Measurements from ENCODE around the gene KIRREL3. TPM values are rescaled to one million over a fixed set of nuclear protein-coding genes. Genes with fewer than 3 reads are reported as not detected.

Gene KIRREL3
- total and polyA plus RNA-seq, 9 of the 15 experiments (the other 6 are each of a cell fraction or from before 2014, with no cell fraction given) = 0.04 to 0.10 TPM; not detected in 7

DNA sequence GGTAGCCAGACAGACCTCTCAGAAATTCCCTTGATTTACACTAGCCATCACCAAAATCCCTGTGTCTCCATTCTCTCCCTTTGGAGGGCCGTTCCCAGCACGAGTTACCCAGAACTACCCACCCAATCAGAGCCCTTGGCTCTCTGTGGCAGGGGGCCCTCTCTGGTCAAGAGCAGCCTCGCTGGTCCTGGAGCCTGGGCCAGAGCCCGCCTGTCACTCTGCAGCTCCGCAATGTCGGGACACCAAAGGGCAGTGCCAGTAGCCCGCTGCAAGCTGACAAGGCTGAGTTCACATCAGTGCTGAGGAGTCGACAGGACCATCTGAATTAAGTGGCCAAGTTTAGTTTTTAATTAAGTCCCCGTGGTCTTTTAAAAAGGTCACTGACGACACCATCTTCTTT, 403.5 kb downstream of the KIRREL3 start:
- Histone ChIP-seq H3K9ac (ENCODE audit: insufficient read depth in 1 of 2, low read depth in 2 of 2, low read length in 2 of 2) (no peak overlapping the region), H3K79me2 (ENCODE audit: control insufficient read depth, insufficient read depth, low read length) (no peaks in the 10 kb centered on the region), H4K20me1 (replicated peaks; ENCODE audit: control insufficient read depth, insufficient read depth, low read length) (no peaks in the 10 kb centered on the region; the same call in 1 of the 2 replicates), H3K9me3 (replicated peaks; ENCODE audit: control insufficient read depth, insufficient read depth, low read depth, low read length) (no peaks in the 10 kb centered on the region), H3K9me1 (ENCODE audit: control insufficient read depth, insufficient read depth, low read length) (no peaks in the 10 kb centered on the region), H3K27me3 (ENCODE audit: control insufficient read depth in 2 of 2, insufficient read depth in 2 of 2, low read length in 2 of 2) (peaks cover 2 to 23% of the 10 kb centered on the region in 2 experiments; a peak in 4 of 5 replicates), H3K27ac (ENCODE audit: extremely low read depth, low read depth, low read length) (no peak overlapping the region), H3K36me3 (ENCODE audit: control insufficient read depth, insufficient read depth, low read length) (no peaks in the 10 kb centered on the region), H3K4me3 (no peak overlapping the region), H3K4me2 (ENCODE audit: insufficient read depth, low read length) (no peak overlapping the region), H3K4me1 (replicated peaks in 1 of 2; ENCODE audit: control insufficient read depth in 2 of 2, insufficient read depth in 2 of 2, low read length in 2 of 2) (no peaks in the 10 kb centered on the region), H2AFZ (ENCODE audit: low read depth, low read length) (no peak overlapping the region)
- ATAC-seq (no peak), DNase-seq (ENCODE audit: extremely low read depth in 1 of 4, low spot score in 3 of 4) (no peak), FAIRE-seq (no peak)
- 0% methylated on average over 10 of the region's 10 CpGs for WGBS (ENCODE audit: insufficient coverage, low coverage, missing lambda C conversion rate)
- POLR2A ChIA-PET = no interaction called here
- BruUV-seq (replicated peaks) = no TSS peak
- in situ Hi-C loops (cut with MboI) (no loop called here), intact Hi-C loops (cut with micrococcal nuclease) (no loop called here)
- TF ChIP-seq GTF2E2 (tag; IDR thresholded peaks at IDR 0.05) = no peak
- no peak for TF ChIP-seq TAF9B (IDR thresholded peaks at IDR 0.05; ENCODE audit: partially characterized antibody)
- TF ChIP-seq, protein P1, sequence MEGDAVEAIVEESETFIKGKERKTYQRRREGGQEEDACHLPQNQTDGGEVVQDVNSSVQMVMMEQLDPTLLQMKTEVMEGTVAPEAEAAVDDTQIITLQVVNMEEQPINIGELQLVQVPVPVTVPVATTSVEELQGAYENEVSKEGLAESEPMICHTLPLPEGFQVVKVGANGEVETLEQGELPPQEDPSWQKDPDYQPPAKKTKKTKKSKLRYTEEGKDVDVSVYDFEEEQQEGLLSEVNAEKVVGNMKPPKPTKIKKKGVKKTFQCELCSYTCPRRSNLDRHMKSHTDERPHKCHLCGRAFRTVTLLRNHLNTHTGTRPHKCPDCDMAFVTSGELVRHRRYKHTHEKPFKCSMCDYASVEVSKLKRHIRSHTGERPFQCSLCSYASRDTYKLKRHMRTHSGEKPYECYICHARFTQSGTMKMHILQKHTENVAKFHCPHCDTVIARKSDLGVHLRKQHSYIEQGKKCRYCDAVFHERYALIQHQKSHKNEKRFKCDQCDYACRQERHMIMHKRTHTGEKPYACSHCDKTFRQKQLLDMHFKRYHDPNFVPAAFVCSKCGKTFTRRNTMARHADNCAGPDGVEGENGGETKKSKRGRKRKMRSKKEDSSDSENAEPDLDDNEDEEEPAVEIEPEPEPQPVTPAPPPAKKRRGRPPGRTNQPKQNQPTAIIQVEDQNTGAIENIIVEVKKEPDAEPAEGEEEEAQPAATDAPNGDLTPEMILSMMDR (IDR thresholded peaks at IDR 0.05 in 2 of 3, conservative IDR thresholded peaks at IDR 0.05 in 1 of 3; ENCODE audit: insufficient read depth in 2 of 3, low read depth in 1 of 3, low read length in 3 of 3) = no peak
- TF ChIP-seq, protein P2, sequence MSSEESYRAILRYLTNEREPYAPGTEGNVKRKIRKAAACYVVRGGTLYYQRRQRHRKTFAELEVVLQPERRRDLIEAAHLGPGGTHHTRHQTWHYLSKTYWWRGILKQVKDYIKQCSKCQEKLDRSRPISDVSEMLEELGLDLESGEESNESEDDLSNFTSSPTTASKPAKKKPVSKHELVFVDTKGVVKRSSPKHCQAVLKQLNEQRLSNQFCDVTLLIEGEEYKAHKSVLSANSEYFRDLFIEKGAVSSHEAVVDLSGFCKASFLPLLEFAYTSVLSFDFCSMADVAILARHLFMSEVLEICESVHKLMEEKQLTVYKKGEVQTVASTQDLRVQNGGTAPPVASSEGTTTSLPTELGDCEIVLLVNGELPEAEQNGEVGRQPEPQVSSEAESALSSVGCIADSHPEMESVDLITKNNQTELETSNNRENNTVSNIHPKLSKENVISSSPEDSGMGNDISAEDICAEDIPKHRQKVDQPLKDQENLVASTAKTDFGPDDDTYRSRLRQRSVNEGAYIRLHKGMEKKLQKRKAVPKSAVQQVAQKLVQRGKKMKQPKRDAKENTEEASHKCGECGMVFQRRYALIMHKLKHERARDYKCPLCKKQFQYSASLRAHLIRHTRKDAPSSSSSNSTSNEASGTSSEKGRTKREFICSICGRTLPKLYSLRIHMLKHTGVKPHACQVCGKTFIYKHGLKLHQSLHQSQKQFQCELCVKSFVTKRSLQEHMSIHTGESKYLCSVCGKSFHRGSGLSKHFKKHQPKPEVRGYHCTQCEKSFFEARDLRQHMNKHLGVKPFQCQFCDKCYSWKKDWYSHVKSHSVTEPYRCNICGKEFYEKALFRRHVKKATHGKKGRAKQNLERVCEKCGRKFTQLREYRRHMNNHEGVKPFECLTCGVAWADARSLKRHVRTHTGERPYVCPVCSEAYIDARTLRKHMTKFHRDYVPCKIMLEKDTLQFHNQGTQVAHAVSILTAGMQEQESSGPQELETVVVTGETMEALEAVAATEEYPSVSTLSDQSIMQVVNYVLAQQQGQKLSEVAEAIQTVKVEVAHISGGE (CRISPR knock-in tag; IDR thresholded peaks at IDR 0.05) = no peak
- TF ChIP-seq SMARCB1 (IDR thresholded peaks at IDR 0.05; ENCODE audit: insufficient read length, low read depth) = no peak
- TF ChIP-seq, protein P3, sequence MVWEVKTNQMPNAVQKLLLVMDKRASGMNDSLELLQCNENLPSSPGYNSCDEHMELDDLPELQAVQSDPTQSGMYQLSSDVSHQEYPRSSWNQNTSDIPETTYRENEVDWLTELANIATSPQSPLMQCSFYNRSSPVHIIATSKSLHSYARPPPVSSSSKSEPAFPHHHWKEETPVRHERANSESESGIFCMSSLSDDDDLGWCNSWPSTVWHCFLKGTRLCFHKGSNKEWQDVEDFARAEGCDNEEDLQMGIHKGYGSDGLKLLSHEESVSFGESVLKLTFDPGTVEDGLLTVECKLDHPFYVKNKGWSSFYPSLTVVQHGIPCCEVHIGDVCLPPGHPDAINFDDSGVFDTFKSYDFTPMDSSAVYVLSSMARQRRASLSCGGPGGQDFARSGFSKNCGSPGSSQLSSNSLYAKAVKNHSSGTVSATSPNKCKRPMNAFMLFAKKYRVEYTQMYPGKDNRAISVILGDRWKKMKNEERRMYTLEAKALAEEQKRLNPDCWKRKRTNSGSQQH (CRISPR knock-in tag; IDR thresholded peaks at IDR 0.05) = no peak
- TF ChIP-seq PTTG1 (tag; IDR thresholded peaks at IDR 0.05; ENCODE audit: low read depth) = no peak
- no peak for TF ChIP-seq NR2F6 (CRISPR knock-in tag; IDR thresholded peaks at IDR 0.05)
- TF ChIP-seq SMAD1 (IDR thresholded peaks at IDR 0.05; ENCODE audit: low read depth, low read length, partially characterized antibody) = no peak
- TF ChIP-seq ZNF699 (CRISPR knock-in tag; IDR thresholded peaks at IDR 0.05; ENCODE audit: insufficient replicate concordance) = no peak
- no peak for TF ChIP-seq NEUROD1 (IDR thresholded peaks at IDR 0.05; ENCODE audit: borderline replicate concordance, low read depth, low read length, partially characterized antibody)
- CTCF ChIA-PET (ENCODE audit: low intra/inter-chr PET ratio) = interaction anchor here (0.6 kb wide), 1 partner anchor 165 kb away, joined by 3 read pairs; no protein-coding TSS in a partner anchor

Data from K562 (cell line).